GM23338 (cell line): Measurements from ENCODE around the gene DSCAML1. TPM values are rescaled to one million over a fixed set of nuclear protein-coding genes. Genes with fewer than 3 reads are reported as not detected.

ENCODE experiments used
- ATAC-seq: fragments of 200-7000 bp; cut with Tn5 transposase; 3 replicates; pipeline ENCODE4 v1.9.1; 2020
- DNase-seq: peaks from one replicate; pipeline ENCODE4 v3.0.0-alpha.2; 2015; ENCODE audit warnings: low spot score
- H2AFZ ChIP-seq: fragments of 200-600 bp; sonication (generic); 2 replicates; pipeline ENCODE4 v1.8.0; 2016; ENCODE audit warnings: antibody characterized with exemption, mild to moderate bottlenecking, moderate library complexity
- H3F3A ChIP-seq: fragments of 200-600 bp; sonication (generic); replicated peaks from 2 replicates; pipeline ENCODE4 v1.8.0; 2017; ENCODE audit warnings: antibody characterized with exemption, mixed run types, low read depth
- H3K27ac ChIP-seq: fragments of 200-600 bp; sonication (generic); 2 replicates; pipeline ENCODE4 v1.6.1; 2016; ENCODE audit warnings: low read depth
- H3K27me3 ChIP-seq: fragments of 200-600 bp; sonication (generic); 2 replicates; pipeline ENCODE4 v1.8.0; 2016; ENCODE audit warnings: mild to moderate bottlenecking, mixed run types, moderate library complexity; ENCODE audit not compliant: insufficient read depth
- H3K36me3 ChIP-seq: fragments of 200-600 bp; sonication (generic); 2 replicates; pipeline ENCODE4 v1.8.0; 2016; ENCODE audit warnings: mild to moderate bottlenecking; ENCODE audit not compliant: insufficient read depth
- H3K4me1 ChIP-seq: fragments of 200-600 bp; sonication (generic); 2 replicates; pipeline ENCODE4 v1.8.0; 2016; ENCODE audit warnings: mild to moderate bottlenecking, moderate library complexity; ENCODE audit not compliant: insufficient read depth
- H3K4me2 ChIP-seq: fragments of 200-600 bp; sonication (generic); 2 replicates; pipeline ENCODE4 v1.7.1; 2017; ENCODE audit warnings: mixed run types
- H3K4me3 ChIP-seq: fragments of 200-600 bp; sonication (generic); 2 replicates; pipeline ENCODE4 v1.6.1; 2016; ENCODE audit warnings: mixed run types
- H3K79me2 ChIP-seq: fragments of 200-600 bp; sonication (generic); replicated peaks from 2 replicates; pipeline ENCODE4 v1.8.0; 2017; ENCODE audit warnings: mild to moderate bottlenecking; ENCODE audit not compliant: insufficient read depth
- H3K9me2 ChIP-seq: fragments of 200-600 bp; sonication (generic); 2 replicates; pipeline ENCODE4 v1.8.0; 2017; ENCODE audit not compliant: insufficient read depth
- H4K20me1 ChIP-seq: fragments of 200-600 bp; sonication (generic); replicated peaks from 2 replicates; pipeline ENCODE4 v1.8.0; 2017; ENCODE audit warnings: mild to moderate bottlenecking; ENCODE audit not compliant: insufficient read depth
- H3K27ac Mint-ChIP-seq: 2 replicates; pipeline ENCODE4 v1.8.0; 2020; ENCODE audit warnings: inconsistent platforms, mild to moderate bottlenecking, moderate library complexity, mixed read lengths
- H3K27me3 Mint-ChIP-seq: 3 replicates; pipeline ENCODE4 v1.8.0; 2022; ENCODE audit warnings: low read depth, mild to moderate bottlenecking, moderate library complexity, mixed read lengths, inconsistent platforms; ENCODE audit not compliant: insufficient read depth, poor library complexity
- H3K36me3 Mint-ChIP-seq: 3 replicates; pipeline ENCODE4 v1.8.0; 2021; ENCODE audit warnings: low read depth, mild to moderate bottlenecking, inconsistent platforms, moderate library complexity, mixed read lengths
- H3K4me1 Mint-ChIP-seq: 3 replicates; pipeline ENCODE4 v1.8.0; 2020; ENCODE audit warnings: mild to moderate bottlenecking, inconsistent platforms, mixed read lengths
- H3K4me3 Mint-ChIP-seq: 3 replicates; pipeline ENCODE4 v1.8.0; 2021; ENCODE audit warnings: moderate library complexity, mild to moderate bottlenecking, inconsistent platforms, mixed read lengths
- H3K9me3 Mint-ChIP-seq: 3 replicates; pipeline ENCODE4 v1.8.0; 2020; ENCODE audit warnings: moderate library complexity, mild to moderate bottlenecking, inconsistent platforms, mixed read lengths
- CREB1 ChIP-seq: fragments of 250-450 bp; sonication (Bioruptor Pico); IDR thresholded peaks from 2 replicates; pipeline ENCODE4 v1.5.0; 2020; ENCODE audit warnings: low read depth, mild to moderate bottlenecking, moderate library complexity
- EZH2 ChIP-seq: fragments of 200-600 bp; sonication (generic); IDR thresholded peaks from one replicate; pipeline ENCODE4 v1.8.0; 2017; ENCODE audit warnings: antibody characterized with exemption, mild to moderate bottlenecking, low read depth; ENCODE audit not compliant: unreplicated experiment
- EZH2phosphoT487 ChIP-seq: fragments of 200-600 bp; sonication (generic); IDR thresholded peaks from one replicate; pipeline ENCODE4 v1.8.1; 2018; ENCODE audit warnings: antibody characterized with exemption; ENCODE audit not compliant: unreplicated experiment
- NANOG ChIP-seq: IDR thresholded peaks from 2 replicates; pipeline ENCODE4 v1.6.1; 2016; ENCODE audit warnings: antibody characterized with exemption, borderline replicate concordance
- polyA plus RNA-seq: library from polyadenylated mRNA; unstranded; fragments of >200 nt; fragmentation: Nextera tagmentation; extraction: Ambion mirVana; gene quantifications from 2 replicates; pipeline ENCODE4 v1.2.1, GENCODE V29; 2016
- total RNA-seq: library from RNA; depleted of rRNA; stranded (reverse); fragments of >200 nt; shearing (Covaris generic); gene quantifications from 2 replicates; pipeline ENCODE4 v1.2.3, GENCODE V29; 2014
- TF ChIP-seq, protein P1 (sequence below): IDR thresholded peaks from one replicate; pipeline ENCODE4 v1.6.1; 2018; ENCODE audit warnings: antibody characterized with exemption; ENCODE audit not compliant: unreplicated experiment
- TF ChIP-seq, protein P2 (sequence below): fragments of 250-450 bp; sonication (Bioruptor Pico); IDR thresholded peaks from 2 replicates; pipeline ENCODE4 v1.5.0; 2020; ENCODE audit warnings: mild to moderate bottlenecking, moderate library complexity
- TF ChIP-seq, protein P3 (sequence below), 2 experiments: fragments of 200-600 bp in 1 of 2; sonication (generic) in 1 of 2; conservative IDR thresholded peaks; 2 replicates each; pipeline versions ENCODE4 v1.5.1 to v1.6.1; 2016 to 2017; ENCODE audit warnings: antibody characterized with exemption in 2 of 2, low read depth in 2 of 2, mild to moderate bottlenecking in 2 of 2, moderate library complexity in 1 of 2

The DSCAML1 gene
- total and polyA plus RNA-seq, 2 experiments from 2014 or later = 0.17 TPM; not detected in 1

DNA sequence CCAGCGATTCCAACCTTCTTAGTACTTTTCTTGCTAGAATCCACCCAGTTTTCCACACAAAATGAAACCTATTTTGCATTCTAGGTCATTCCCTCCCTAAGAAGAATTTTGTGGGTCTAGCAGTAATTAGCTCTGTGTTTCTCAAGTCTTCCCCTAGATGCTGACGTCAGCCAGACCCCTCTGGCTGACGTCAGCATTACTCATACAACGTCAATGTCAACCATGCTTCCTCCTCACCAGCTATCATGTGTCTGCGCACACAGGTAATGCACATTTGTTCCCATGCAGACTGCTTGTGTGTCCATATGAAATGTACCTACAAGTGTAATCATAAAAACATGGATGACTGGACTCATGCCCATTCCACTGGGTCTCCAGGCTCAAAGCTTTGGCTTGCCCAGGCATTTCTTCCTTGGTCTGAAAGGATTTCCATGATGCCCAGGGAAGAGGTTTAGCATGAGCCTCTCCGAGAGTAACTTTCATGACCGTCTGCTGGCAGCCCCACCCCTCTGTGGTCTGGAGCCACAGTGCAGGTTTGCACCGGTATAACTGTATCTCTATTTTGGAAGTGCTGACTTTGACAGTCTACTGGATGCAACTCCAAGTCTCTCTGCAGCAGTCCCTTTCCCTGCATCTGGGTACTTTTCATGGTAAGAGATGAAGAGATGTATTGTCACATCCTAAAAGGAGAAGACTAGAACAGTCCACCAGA is 58.6 kb downstream of the DSCAML1 start (continued):
- TF ChIP-seq, protein P1, sequence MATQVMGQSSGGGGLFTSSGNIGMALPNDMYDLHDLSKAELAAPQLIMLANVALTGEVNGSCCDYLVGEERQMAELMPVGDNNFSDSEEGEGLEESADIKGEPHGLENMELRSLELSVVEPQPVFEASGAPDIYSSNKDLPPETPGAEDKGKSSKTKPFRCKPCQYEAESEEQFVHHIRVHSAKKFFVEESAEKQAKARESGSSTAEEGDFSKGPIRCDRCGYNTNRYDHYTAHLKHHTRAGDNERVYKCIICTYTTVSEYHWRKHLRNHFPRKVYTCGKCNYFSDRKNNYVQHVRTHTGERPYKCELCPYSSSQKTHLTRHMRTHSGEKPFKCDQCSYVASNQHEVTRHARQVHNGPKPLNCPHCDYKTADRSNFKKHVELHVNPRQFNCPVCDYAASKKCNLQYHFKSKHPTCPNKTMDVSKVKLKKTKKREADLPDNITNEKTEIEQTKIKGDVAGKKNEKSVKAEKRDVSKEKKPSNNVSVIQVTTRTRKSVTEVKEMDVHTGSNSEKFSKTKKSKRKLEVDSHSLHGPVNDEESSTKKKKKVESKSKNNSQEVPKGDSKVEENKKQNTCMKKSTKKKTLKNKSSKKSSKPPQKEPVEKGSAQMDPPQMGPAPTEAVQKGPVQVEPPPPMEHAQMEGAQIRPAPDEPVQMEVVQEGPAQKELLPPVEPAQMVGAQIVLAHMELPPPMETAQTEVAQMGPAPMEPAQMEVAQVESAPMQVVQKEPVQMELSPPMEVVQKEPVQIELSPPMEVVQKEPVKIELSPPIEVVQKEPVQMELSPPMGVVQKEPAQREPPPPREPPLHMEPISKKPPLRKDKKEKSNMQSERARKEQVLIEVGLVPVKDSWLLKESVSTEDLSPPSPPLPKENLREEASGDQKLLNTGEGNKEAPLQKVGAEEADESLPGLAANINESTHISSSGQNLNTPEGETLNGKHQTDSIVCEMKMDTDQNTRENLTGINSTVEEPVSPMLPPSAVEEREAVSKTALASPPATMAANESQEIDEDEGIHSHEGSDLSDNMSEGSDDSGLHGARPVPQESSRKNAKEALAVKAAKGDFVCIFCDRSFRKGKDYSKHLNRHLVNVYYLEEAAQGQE = no peak
- TF ChIP-seq, protein P2, sequence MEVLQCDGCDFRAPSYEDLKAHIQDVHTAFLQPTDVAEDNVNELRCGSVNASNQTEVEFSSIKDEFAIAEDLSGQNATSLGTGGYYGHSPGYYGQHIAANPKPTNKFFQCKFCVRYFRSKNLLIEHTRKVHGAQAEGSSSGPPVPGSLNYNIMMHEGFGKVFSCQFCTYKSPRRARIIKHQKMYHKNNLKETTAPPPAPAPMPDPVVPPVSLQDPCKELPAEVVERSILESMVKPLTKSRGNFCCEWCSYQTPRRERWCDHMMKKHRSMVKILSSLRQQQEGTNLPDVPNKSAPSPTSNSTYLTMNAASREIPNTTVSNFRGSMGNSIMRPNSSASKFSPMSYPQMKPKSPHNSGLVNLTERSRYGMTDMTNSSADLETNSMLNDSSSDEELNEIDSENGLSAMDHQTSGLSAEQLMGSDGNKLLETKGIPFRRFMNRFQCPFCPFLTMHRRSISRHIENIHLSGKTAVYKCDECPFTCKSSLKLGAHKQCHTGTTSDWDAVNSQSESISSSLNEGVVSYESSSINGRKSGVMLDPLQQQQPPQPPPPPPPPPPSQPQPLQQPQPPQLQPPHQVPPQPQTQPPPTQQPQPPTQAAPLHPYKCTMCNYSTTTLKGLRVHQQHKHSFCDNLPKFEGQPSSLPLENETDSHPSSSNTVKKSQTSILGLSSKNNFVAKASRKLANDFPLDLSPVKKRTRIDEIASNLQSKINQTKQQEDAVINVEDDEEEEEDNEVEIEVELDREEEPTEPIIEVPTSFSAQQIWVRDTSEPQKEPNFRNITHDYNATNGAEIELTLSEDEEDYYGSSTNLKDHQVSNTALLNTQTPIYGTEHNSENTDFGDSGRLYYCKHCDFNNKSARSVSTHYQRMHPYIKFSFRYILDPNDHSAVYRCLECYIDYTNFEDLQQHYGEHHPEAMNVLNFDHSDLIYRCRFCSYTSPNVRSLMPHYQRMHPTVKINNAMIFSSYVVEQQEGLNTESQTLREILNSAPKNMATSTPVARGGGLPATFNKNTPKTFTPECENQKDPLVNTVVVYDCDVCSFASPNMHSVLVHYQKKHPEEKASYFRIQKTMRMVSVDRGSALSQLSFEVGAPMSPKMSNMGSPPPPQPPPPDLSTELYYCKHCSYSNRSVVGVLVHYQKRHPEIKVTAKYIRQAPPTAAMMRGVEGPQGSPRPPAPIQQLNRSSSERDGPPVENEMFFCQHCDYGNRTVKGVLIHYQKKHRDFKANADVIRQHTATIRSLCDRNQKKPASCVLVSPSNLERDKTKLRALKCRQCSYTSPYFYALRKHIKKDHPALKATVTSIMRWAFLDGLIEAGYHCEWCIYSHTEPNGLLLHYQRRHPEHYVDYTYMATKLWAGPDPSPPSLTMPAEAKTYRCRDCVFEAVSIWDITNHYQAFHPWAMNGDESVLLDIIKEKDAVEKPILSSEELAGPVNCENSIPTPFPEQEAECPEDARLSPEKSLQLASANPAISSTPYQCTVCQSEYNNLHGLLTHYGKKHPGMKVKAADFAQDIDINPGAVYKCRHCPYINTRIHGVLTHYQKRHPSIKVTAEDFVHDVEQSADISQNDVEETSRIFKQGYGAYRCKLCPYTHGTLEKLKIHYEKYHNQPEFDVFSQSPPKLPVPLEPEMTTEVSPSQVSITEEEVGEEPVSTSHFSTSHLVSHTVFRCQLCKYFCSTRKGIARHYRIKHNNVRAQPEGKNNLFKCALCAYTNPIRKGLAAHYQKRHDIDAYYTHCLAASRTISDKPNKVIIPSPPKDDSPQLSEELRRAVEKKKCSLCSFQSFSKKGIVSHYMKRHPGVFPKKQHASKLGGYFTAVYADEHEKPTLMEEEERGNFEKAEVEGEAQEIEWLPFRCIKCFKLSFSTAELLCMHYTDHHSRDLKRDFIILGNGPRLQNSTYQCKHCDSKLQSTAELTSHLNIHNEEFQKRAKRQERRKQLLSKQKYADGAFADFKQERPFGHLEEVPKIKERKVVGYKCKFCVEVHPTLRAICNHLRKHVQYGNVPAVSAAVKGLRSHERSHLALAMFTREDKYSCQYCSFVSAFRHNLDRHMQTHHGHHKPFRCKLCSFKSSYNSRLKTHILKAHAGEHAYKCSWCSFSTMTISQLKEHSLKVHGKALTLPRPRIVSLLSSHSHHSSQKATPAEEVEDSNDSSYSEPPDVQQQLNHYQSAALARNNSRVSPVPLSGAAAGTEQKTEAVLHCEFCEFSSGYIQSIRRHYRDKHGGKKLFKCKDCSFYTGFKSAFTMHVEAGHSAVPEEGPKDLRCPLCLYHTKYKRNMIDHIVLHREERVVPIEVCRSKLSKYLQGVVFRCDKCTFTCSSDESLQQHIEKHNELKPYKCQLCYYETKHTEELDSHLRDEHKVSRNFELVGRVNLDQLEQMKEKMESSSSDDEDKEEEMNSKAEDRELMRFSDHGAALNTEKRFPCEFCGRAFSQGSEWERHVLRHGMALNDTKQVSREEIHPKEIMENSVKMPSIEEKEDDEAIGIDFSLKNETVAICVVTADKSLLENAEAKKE (CRISPR knock-in tag) = no peak

DNA sequence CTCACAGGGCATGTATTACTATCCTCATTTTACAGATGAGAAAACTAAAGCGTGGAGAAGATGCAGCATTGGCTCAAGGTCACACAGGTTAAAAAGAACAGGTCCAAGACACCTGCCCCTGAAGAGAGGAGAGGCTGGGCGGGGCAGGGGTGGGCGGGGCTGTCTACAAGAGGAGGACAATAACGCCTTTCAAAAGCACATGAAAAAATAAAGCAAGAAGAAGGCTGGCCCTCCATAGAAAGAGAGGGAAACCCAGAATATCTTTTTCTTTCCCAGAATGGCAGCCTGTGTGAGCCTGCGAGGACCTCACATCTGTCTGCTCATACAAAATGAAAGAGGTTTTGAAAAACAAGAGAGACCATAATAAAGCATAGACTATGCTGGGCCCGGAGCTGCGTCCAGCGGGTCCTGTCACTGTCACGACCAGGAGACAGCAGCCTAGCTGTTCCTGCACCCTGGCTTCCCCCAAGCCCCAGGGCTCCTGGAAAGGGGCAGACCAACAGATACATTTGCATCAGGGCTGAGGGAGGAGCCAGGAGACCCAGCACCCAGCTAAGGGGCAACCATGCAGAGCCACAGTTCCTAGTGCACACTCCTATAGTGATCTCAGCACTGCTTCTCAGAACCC is 61.6 kb downstream of the DSCAML1 start:
- peaks cover 30% of the 10 kb centered on the region for H3K4me1 ChIP-seq
- Mint-ChIP-seq H3K9me3 (no peaks in the 10 kb centered on the region; the same call in 2 of the 3 replicates), H3K4me1 (peaks cover 40% of the 10 kb centered on the region), H3K27me3 (peaks cover 22% of the 10 kb centered on the region), H3K27ac (no peak overlapping the region), H3K4me3 (no peak overlapping the region), H3K36me3 (no peaks in the 10 kb centered on the region)
- H3K79me2 ChIP-seq = no peaks in the 10 kb centered on the region
- DNase-seq (no peak), ATAC-seq (no peak)
- H2AFZ ChIP-seq = no peak overlapping the region
- no peak overlapping the region for H3K27ac ChIP-seq
- no peaks in the 10 kb centered on the region for H3F3A ChIP-seq
- H4K20me1 ChIP-seq = no peaks in the 10 kb centered on the region
- H3K9me2 ChIP-seq = 0 out of 2 replicates have a peak, but pooled peaks cover 4% of the 10 kb centered on the region
- H3K27me3 ChIP-seq = no peaks in the 10 kb centered on the region
- H3K4me2 ChIP-seq = no peak overlapping the region
- no peak overlapping the region for H3K4me3 ChIP-seq
- no peaks in the 10 kb centered on the region for H3K36me3 ChIP-seq
- TF ChIP-seq NANOG = no peak
- TF ChIP-seq CREB1 = no peak
- TF ChIP-seq, protein P3, sequence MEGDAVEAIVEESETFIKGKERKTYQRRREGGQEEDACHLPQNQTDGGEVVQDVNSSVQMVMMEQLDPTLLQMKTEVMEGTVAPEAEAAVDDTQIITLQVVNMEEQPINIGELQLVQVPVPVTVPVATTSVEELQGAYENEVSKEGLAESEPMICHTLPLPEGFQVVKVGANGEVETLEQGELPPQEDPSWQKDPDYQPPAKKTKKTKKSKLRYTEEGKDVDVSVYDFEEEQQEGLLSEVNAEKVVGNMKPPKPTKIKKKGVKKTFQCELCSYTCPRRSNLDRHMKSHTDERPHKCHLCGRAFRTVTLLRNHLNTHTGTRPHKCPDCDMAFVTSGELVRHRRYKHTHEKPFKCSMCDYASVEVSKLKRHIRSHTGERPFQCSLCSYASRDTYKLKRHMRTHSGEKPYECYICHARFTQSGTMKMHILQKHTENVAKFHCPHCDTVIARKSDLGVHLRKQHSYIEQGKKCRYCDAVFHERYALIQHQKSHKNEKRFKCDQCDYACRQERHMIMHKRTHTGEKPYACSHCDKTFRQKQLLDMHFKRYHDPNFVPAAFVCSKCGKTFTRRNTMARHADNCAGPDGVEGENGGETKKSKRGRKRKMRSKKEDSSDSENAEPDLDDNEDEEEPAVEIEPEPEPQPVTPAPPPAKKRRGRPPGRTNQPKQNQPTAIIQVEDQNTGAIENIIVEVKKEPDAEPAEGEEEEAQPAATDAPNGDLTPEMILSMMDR (conservative IDR thresholded peaks at IDR 0.05; ENCODE audit: low read depth in 2 of 2) = no peak
- TF ChIP-seq, protein P1 = no peak
- TF ChIP-seq EZH2phosphoT487 = no peak
- no peak for TF ChIP-seq EZH2
